IMR-90 (cell line): ENCODE measurements around the gene NADSYN1. TPM values are rescaled to one million over a fixed set of nuclear protein-coding genes. Genes with fewer than 3 reads are reported as not detected.

ENCODE experiments used
- ATAC-seq: fragments of 200-7000 bp; cut with Tn5 transposase; 2 replicates; pipeline ENCODE4 v1.9.1; 2020; ENCODE audit warnings: low read depth, mild to moderate bottlenecking, moderate library complexity
- BruUV-seq: library from RNA; stranded (reverse); fragments of 400-500 nt; replicated peaks from 2 replicates; lab custom pipeline; 2021; lab: Mats Ljungman, UMichigan
- CTCF ChIA-PET: fragments of 300-600 bp; formaldehyde crosslinking; extraction: SDS; loops from one replicate; lab custom pipeline; 2021; ENCODE audit warnings: antibody characterized with exemption; lab: Yijun Ruan, JAX
- POLR2A ChIA-PET: fragments of 300-600 bp; sonication (Branson Sonifier 250); formaldehyde crosslinking; loops from one replicate; lab custom pipeline; 2022; ENCODE audit warnings: antibody characterized with exemption; ENCODE audit not compliant: unreplicated experiment; lab: Charles Lee
- DNase-seq: peaks from one replicate; pipeline ENCODE4 v3.0.0; 2013
- H2AFZ ChIP-seq: replicated peaks from 2 replicates; pipeline ENCODE3; 2013; ENCODE audit warnings: low read length, mild to moderate bottlenecking; ENCODE audit not compliant: poor library complexity
- H2AK5ac ChIP-seq: 2 replicates; pipeline ENCODE4 v1.6.1; 2013; ENCODE audit warnings: low read depth, low read length, inconsistent platforms
- H2AK9ac ChIP-seq: replicated peaks from 2 replicates; pipeline ENCODE3; 2013; ENCODE audit warnings: mild to moderate bottlenecking, low read depth, low read length, moderate library complexity; ENCODE audit not compliant: poor library complexity
- H2BK120ac ChIP-seq: 2 replicates; pipeline ENCODE4 v1.6.1; 2013; ENCODE audit warnings: low read depth, low read length, inconsistent platforms
- H2BK15ac ChIP-seq: 3 replicates; pipeline ENCODE4 v1.6.1; 2013; ENCODE audit warnings: low read depth, low read length, inconsistent platforms
- H2BK20ac ChIP-seq: 2 replicates; pipeline ENCODE4 v1.6.1; 2013; ENCODE audit warnings: low read depth, mild to moderate bottlenecking, inconsistent platforms, low read length, moderate library complexity
- H2BK5ac ChIP-seq: 2 replicates; pipeline ENCODE4 v1.6.1; 2013; ENCODE audit warnings: mild to moderate bottlenecking, low read depth, low read length, inconsistent platforms; ENCODE audit not compliant: poor library complexity, severe bottlenecking
- H3K14ac ChIP-seq: replicated peaks from 2 replicates; pipeline ENCODE4 v1.6.1; 2013; ENCODE audit warnings: low read depth, low read length, inconsistent platforms
- H3K18ac ChIP-seq: 2 replicates; pipeline ENCODE4 v1.6.1; 2013; ENCODE audit warnings: low read depth, low read length, control low read depth
- H3K23ac ChIP-seq: 2 replicates; pipeline ENCODE4 v1.6.1; 2013; ENCODE audit warnings: low read depth, low read length, inconsistent platforms
- H3K27ac ChIP-seq: 2 replicates; pipeline ENCODE4 v1.5.1; 2013; ENCODE audit warnings: mild to moderate bottlenecking, control low read depth, low read length; ENCODE audit not compliant: insufficient read depth
- H3K27me3 ChIP-seq: 2 replicates; pipeline ENCODE4 v1.6.1; 2013; ENCODE audit warnings: low read length; ENCODE audit not compliant: control insufficient read depth, insufficient read depth
- H3K36me3 ChIP-seq: 2 replicates; pipeline ENCODE4 v1.6.1; 2013; ENCODE audit warnings: low read length, mixed read lengths; ENCODE audit not compliant: control insufficient read depth, insufficient read depth
- H3K4ac ChIP-seq: 2 replicates; pipeline ENCODE4 v1.6.1; 2013; ENCODE audit warnings: low read depth, low read length, inconsistent platforms
- H3K4me1 ChIP-seq: 2 replicates; pipeline ENCODE4 v1.6.1; 2013; ENCODE audit warnings: low read length, mixed read lengths; ENCODE audit not compliant: control insufficient read depth, insufficient read depth
- H3K4me2 ChIP-seq: 2 replicates; pipeline ENCODE4 v1.6.1; 2013; ENCODE audit warnings: low read depth, mild to moderate bottlenecking, control low read depth, low read length, moderate library complexity
- H3K4me3 ChIP-seq: 2 replicates; pipeline ENCODE4 v1.5.1; 2013; ENCODE audit warnings: low read depth, mild to moderate bottlenecking, control low read depth, low read length, moderate library complexity; ENCODE audit not compliant: insufficient read depth
- H3K56ac ChIP-seq: 2 replicates; pipeline ENCODE4 v1.6.1; 2013; ENCODE audit warnings: low read length, inconsistent platforms; ENCODE audit not compliant: insufficient read depth; ENCODE audit errors: extremely low read depth
- H3K79me1 ChIP-seq, 2 experiments: 2 replicates each; pipeline ENCODE4 v1.6.1; 2013; ENCODE audit warnings: low read length in 2 of 2, inconsistent platforms in 1 of 2, low read depth in 1 of 2
- H3K9ac ChIP-seq: 2 replicates; pipeline ENCODE4 v1.6.1; 2013; ENCODE audit warnings: low read depth, low read length, control low read depth
- H3K9me1 ChIP-seq: 2 replicates; pipeline ENCODE4 v1.6.1; 2013; ENCODE audit warnings: low read length, inconsistent platforms; ENCODE audit not compliant: insufficient read depth
- H3K9me3 ChIP-seq: 2 replicates; pipeline ENCODE4 v1.6.1; 2013; ENCODE audit warnings: low read length; ENCODE audit not compliant: control insufficient read depth, insufficient read depth
- H4K20me1 ChIP-seq: 2 replicates; pipeline ENCODE4 v1.6.1; 2013; ENCODE audit warnings: low read length, inconsistent platforms; ENCODE audit not compliant: insufficient read depth
- H4K5ac ChIP-seq: 2 replicates; pipeline ENCODE4 v1.6.1; 2013; ENCODE audit warnings: mild to moderate bottlenecking, low read depth, low read length, control low read depth
- H4K8ac ChIP-seq, 2 experiments: 2 replicates each; pipeline ENCODE4 v1.6.1; 2013; ENCODE audit warnings: low read depth in 2 of 2, low read length in 2 of 2, control low read depth in 1 of 2, inconsistent platforms in 1 of 2
- H4K91ac ChIP-seq: 2 replicates; pipeline ENCODE4 v1.6.1; 2013; ENCODE audit warnings: low read depth, low read length, inconsistent platforms; ENCODE audit not compliant: insufficient read depth
- BHLHE40 ChIP-seq: fragments of 150-350 bp; IDR thresholded peaks from 2 replicates; pipeline ENCODE4 v1.6.1; 2016; ENCODE audit warnings: mild to moderate bottlenecking, low read depth, low read length
- CEBPB ChIP-seq: IDR thresholded peaks from 2 replicates; pipeline ENCODE4 v1.6.1; 2012; ENCODE audit warnings: low read depth, low read length, improper control_type of control experiment
- CTCF ChIP-seq: conservative IDR thresholded peaks from 2 replicates; pipeline ENCODE4 v1.5.1; 2012; ENCODE audit warnings: mild to moderate bottlenecking, low read depth, low read length, improper control_type of control experiment
- ELK1 ChIP-seq: fragments of 150-350 bp; IDR thresholded peaks from 2 replicates; pipeline ENCODE4 v1.6.1; 2016; ENCODE audit warnings: low read depth, mild to moderate bottlenecking, low read length, moderate library complexity, borderline replicate concordance
- MAFK ChIP-seq: IDR thresholded peaks from 2 replicates; pipeline ENCODE4 v1.6.1; 2012; ENCODE audit warnings: low read depth, low read length, improper control_type of control experiment
- MXI1 ChIP-seq: IDR thresholded peaks from 2 replicates; pipeline ENCODE4 v1.6.1; 2012; ENCODE audit warnings: low read depth, mild to moderate bottlenecking, low read length, moderate library complexity, borderline replicate concordance
- RFX5 ChIP-seq: IDR thresholded peaks from 2 replicates; pipeline ENCODE4 v1.8.0; 2012; ENCODE audit warnings: low read depth, mild to moderate bottlenecking, low read length, moderate library complexity
- WGBS, 2 experiments: methylation state at CpG; one replicate each; pipeline versions ENCODE4 v1.1.5 to v1.1.7; 2013; ENCODE audit warnings: missing lambda C conversion rate in 2 of 2; ENCODE audit not compliant: insufficient read length in 1 of 2; ENCODE audit errors: extremely low coverage in 2 of 2; 5-methylcytosine and 5-hydroxymethylcytosine counted together
- dilution Hi-C: fragments of 300-500 bp; cut with HindIII; formaldehyde crosslinking; loops from one replicate; pipeline ENCODE4 v1.14.3; 2018; ENCODE audit warnings: low sequenced_read_pairs; ENCODE audit not compliant: unreplicated experiment
- in situ Hi-C: fragments of 300-500 bp; cut with MboI; formaldehyde crosslinking; loops from 3 replicates; pipeline ENCODE4 v1.14.3; 2019; ENCODE audit warnings: low sequenced_read_pairs, inconsistent platforms, mixed read lengths
- intact Hi-C: fragments of 100-400 bp; cut with micrococcal nuclease; formaldehyde crosslinking; loops from 2 replicates; pipeline ENCODE4 v1.10.0; 2022
- polyA plus RNA-seq, 3 experiments: library from polyadenylated mRNA; depleted of rRNA; stranded (reverse); fragments of >200 nt; gene quantifications; 2 replicates each; pipeline ENCODE4 v1.2.3, GENCODE V29; 2012; ENCODE audit warnings: low replicate concordance in 1 of 3
- total RNA-seq: library from RNA; depleted of rRNA; stranded (reverse); fragments of >200 nt; gene quantifications from 2 replicates; pipeline ENCODE4 v1.2.3, GENCODE V29; 2012

The NADSYN1 gene
- total and polyA plus RNA-seq, 2 of the 4 experiments (the other 2 are of a cell fraction) = 69.5 to 70.4 TPM

GRCh38 chr11:71518506-71519471, 65.8 kb downstream of the NADSYN1 start:
- Histone ChIP-seq H3K4me3 (no peak overlapping the region), H3K9ac (no peak overlapping the region), H2BK15ac (no peak overlapping the region), H4K91ac (no peak overlapping the region), H3K4me2 (no peak overlapping the region), H3K56ac (no peak overlapping the region), H3K36me3 (no peaks in the 10 kb centered on the region), H3K79me1 (no peaks in the 10 kb centered on the region), H3K14ac (no peak overlapping the region), H4K5ac (no peak overlapping the region), H3K27me3 (peaks cover 3% of the 10 kb centered on the region; the same call in 1 of the 2 replicates), H2AFZ (no peak overlapping the region), H4K8ac (no peak overlapping the region), H3K9me3 (no peaks in the 10 kb centered on the region), H2AK9ac (peak overlapping the region; percentile 65), H3K9me1 (no peaks in the 10 kb centered on the region), H2BK20ac (no peak overlapping the region), H2BK120ac (no peak overlapping the region), H2AK5ac (no peak overlapping the region), H3K27ac (no peak overlapping the region), H3K23ac (no peak overlapping the region), H3K4me1 (no peaks in the 10 kb centered on the region), H3K18ac (no peak overlapping the region), H4K20me1 (no peaks in the 10 kb centered on the region), H3K4ac (no peak overlapping the region), H2BK5ac (no peak overlapping the region)
- dilution Hi-C loops = no loop called here
- in situ Hi-C loops = no loop called here
- BruUV-seq = no TSS peak
- 100% methylated on average over 2 of the region's 55 CpGs; no CpG with 5 or more reads in 1 of the 2 experiments for WGBS, 2 experiments
- ChIA-PET POLR2A (no interaction called here), CTCF (no interaction called here)
- DNase-seq = no peak
- no peak for TF ChIP-seq BHLHE40
- no peak for TF ChIP-seq MAFK
- no peak for TF ChIP-seq RFX5
- TF ChIP-seq ELK1 = no peak
- no peak for TF ChIP-seq MXI1
- TF ChIP-seq CEBPB = no peak
- no peak for TF ChIP-seq CTCF
- no peak for ATAC-seq
- intact Hi-C loops = loop anchor here (2.0 kb wide), 1 partner anchor 38 kb away; no protein-coding TSS in a partner anchor
